K562 (cell line): ENCODE results near the gene PMFBP1. TPM values are rescaled to one million over a fixed set of nuclear protein-coding genes. Genes with fewer than 3 reads are reported as not detected.

ENCODE experiments used
- ATAC-seq: fragments of 200-7000 bp; cut with Tn5 transposase; 3 replicates; pipeline ENCODE4 v1.9.1; 2020; ENCODE audit warnings: moderate library complexity
- BruUV-seq: library from RNA; stranded (reverse); fragments of 400-500 nt; replicated peaks from 2 replicates; lab custom pipeline; 2021; lab: Mats Ljungman, UMichigan
- CTCF ChIA-PET: fragments of 300-600 bp; formaldehyde crosslinking; extraction: SDS; loops from one replicate; lab custom pipeline; 2021; ENCODE audit warnings: low intra/inter-chr PET ratio; lab: Yijun Ruan, JAX
- POLR2A ChIA-PET: fragments of 300-600, 350-650 bp; sonication (Branson Sonifier 250); formaldehyde crosslinking; extraction: SDS; loops from one replicate; lab custom pipeline; 2021; ENCODE audit warnings: antibody characterized with exemption, inconsistent platforms; lab: Yijun Ruan, JAX
- DNase-seq, 4 experiments: peaks; one replicate each; pipeline versions ENCODE4 v3.0.0 to v3.0.0-alpha.2; 2011 to 2018; ENCODE audit warnings: low spot score in 3 of 4, mixed read lengths in 3 of 4; ENCODE audit errors: extremely low read depth in 1 of 4
- FAIRE-seq: peaks from 2 replicates; lab custom pipeline; 2011; peaks lifted over from hg19 to GRCh38; lab: Jason Lieb, UNC
- H2AFZ ChIP-seq: 2 replicates; pipeline ENCODE4 v1.6.0; 2011; ENCODE audit warnings: low read depth, low read length, control low read depth, inconsistent platforms
- H3K27ac ChIP-seq: fragments of 200-600 bp; 3 replicates; pipeline ENCODE4 v1.8.0; 2011; ENCODE audit warnings: low read depth, mild to moderate bottlenecking, control low read depth, inconsistent platforms, low read length, moderate library complexity, mixed read lengths; ENCODE audit errors: extremely low read depth
- H3K27me3 ChIP-seq, 2 experiments: fragments of 300-600 bp in 1 of 2; 2 replicates in 1 of 2; 3 replicates in 1 of 2; pipeline versions ENCODE4 v1.6.0 to v1.8.0; 2011; ENCODE audit warnings: inconsistent platforms in 2 of 2, low read length in 2 of 2, mild to moderate bottlenecking in 1 of 2, mixed read lengths in 1 of 2, moderate library complexity in 1 of 2; ENCODE audit not compliant: control insufficient read depth in 2 of 2, insufficient read depth in 2 of 2
- H3K36me3 ChIP-seq: fragments of 300-600 bp; 3 replicates; pipeline ENCODE4 v1.8.0; 2011; ENCODE audit warnings: mild to moderate bottlenecking, low read length, inconsistent platforms; ENCODE audit not compliant: control insufficient read depth, insufficient read depth
- H3K4me1 ChIP-seq, 2 experiments: fragments of 200-600 bp in 1 of 2; replicated peaks in 1 of 2; 2 replicates in 1 of 2; 3 replicates in 1 of 2; pipeline versions ENCODE4 v1.5.1 to v1.8.0; 2011; ENCODE audit warnings: inconsistent platforms in 2 of 2, low read length in 2 of 2, mild to moderate bottlenecking in 1 of 2, mixed read lengths in 1 of 2, moderate library complexity in 1 of 2; ENCODE audit not compliant: control insufficient read depth in 2 of 2, insufficient read depth in 2 of 2
- H3K4me2 ChIP-seq: 2 replicates; pipeline ENCODE4 v1.6.1; 2011; ENCODE audit warnings: low read length, control low read depth, inconsistent platforms, mixed read lengths; ENCODE audit not compliant: insufficient read depth
- H3K4me3 ChIP-seq: fragments of 200-600 bp; sonication (generic), shearing (Covaris generic); 2 replicates; pipeline ENCODE4 v1.5.1; 2016; ENCODE audit warnings: control low read depth, inconsistent platforms
- H3K79me2 ChIP-seq: fragments of 200-600 bp; 3 replicates; pipeline ENCODE4 v1.8.0; 2011; ENCODE audit warnings: low read length, inconsistent platforms; ENCODE audit not compliant: control insufficient read depth, insufficient read depth
- H3K9ac ChIP-seq, 2 experiments: 2 replicates each; pipeline versions ENCODE4 v1.6.0 to v1.6.1; 2011; ENCODE audit warnings: low read depth in 2 of 2, low read length in 2 of 2, control low read depth in 1 of 2, inconsistent platforms in 1 of 2, mild to moderate bottlenecking in 1 of 2, mixed read lengths in 1 of 2; ENCODE audit not compliant: insufficient read depth in 1 of 2
- H3K9me1 ChIP-seq: one replicate; pipeline ENCODE4 v1.6.0; 2011; ENCODE audit warnings: inconsistent platforms, mild to moderate bottlenecking, low read length, moderate library complexity; ENCODE audit not compliant: control insufficient read depth, insufficient read depth
- H3K9me3 ChIP-seq: replicated peaks from 2 replicates; pipeline ENCODE4 v1.5.1; 2011; ENCODE audit warnings: low read depth, low read length, inconsistent platforms; ENCODE audit not compliant: control insufficient read depth, insufficient read depth
- H4K20me1 ChIP-seq: replicated peaks from 2 replicates; pipeline ENCODE4 v1.6.1; 2011; ENCODE audit warnings: low read length, inconsistent platforms, mixed read lengths; ENCODE audit not compliant: control insufficient read depth, insufficient read depth
- BCOR ChIP-seq: fragments of 450-650 bp; IDR thresholded peaks from 2 replicates; pipeline ENCODE4 v1.6.1; 2016
- ELF2 ChIP-seq: fragments of 250-450 bp; sonication (Bioruptor Pico); IDR thresholded peaks from 2 replicates; pipeline ENCODE4 v1.5.0; 2021; ENCODE audit warnings: mild to moderate bottlenecking
- SREBF2 ChIP-seq: sonication (generic); formaldehyde crosslinking; IDR thresholded peaks from 2 replicates; pipeline ENCODE4 v1.4.0; 2020; ENCODE audit warnings: mild to moderate bottlenecking, missing genetic modification reagents
- ZNF174 ChIP-seq: fragments of 250-450 bp; sonication (Bioruptor Pico); IDR thresholded peaks from 2 replicates; pipeline ENCODE4 v1.4.0; 2020; ENCODE audit warnings: mild to moderate bottlenecking
- WGBS: fragments of 100-300 bp; shearing (Covaris generic); methylation state at CpG from one replicate; pipeline ENCODE4 v1.1.6; 2016; ENCODE audit warnings: low coverage, mixed read lengths; ENCODE audit not compliant: insufficient coverage; ENCODE audit errors: missing lambda C conversion rate; 5-methylcytosine and 5-hydroxymethylcytosine counted together
- in situ Hi-C: fragments of 300-500 bp; cut with MboI; formaldehyde crosslinking; loops from 4 replicates; pipeline ENCODE4 v1.15.0; 2018; ENCODE audit warnings: inconsistent platforms, mixed read lengths
- intact Hi-C: fragments of 100-400 bp; cut with micrococcal nuclease; formaldehyde crosslinking; loops from 2 replicates; pipeline ENCODE4 v1.14.2; 2022
- polyA plus RNA-seq, 8 experiments: library from polyadenylated mRNA; depleted of rRNA in 4 of 8; stranded (reverse) in 5 of 8; unstranded in 3 of 8; fragments of >200 nt; fragmentation: Nextera tagmentation in 2 of 8; fragmentation: Illumina TruSeq in 1 of 8; extraction: Ambion mirVana in 2 of 8; extraction: Trizol in 1 of 8; gene quantifications; 2 replicates each; pipeline versions ENCODE4 v1.2.1 to v1.2.3, GENCODE V29; 2011 to 2014; ENCODE audit warnings: inconsistent platforms in 1 of 8, missing spikeins in 1 of 8
- total RNA-seq, 7 experiments: library from RNA; depleted of rRNA in 6 of 7; stranded (reverse); fragments of >200 nt in 6 of 7; fragmentation: Illumina TruSeq in 2 of 7; extraction: Trizol in 2 of 7; gene quantifications; 2 replicates each; pipeline versions ENCODE4 v1.2.1 to v1.2.3, GENCODE V29; 2011 to 2021; ENCODE audit warnings: low replicate concordance in 1 of 7
- TF ChIP-seq, protein P1 (sequence below): fragments of 250-450 bp; sonication (Bioruptor Pico); IDR thresholded peaks from 2 replicates; pipeline ENCODE4 v1.8.0; 2021; ENCODE audit warnings: moderate library complexity, mild to moderate bottlenecking, inconsistent platforms
- TF ChIP-seq, protein P2 (sequence below): fragments of 450-650 bp; IDR thresholded peaks from 2 replicates; pipeline ENCODE4 v1.6.1; 2016; ENCODE audit warnings: mild to moderate bottlenecking, moderate library complexity

The PMFBP1 gene
- total and polyA plus RNA-seq, 9 of the 15 experiments (the other 6 are each of a cell fraction or from before 2014, with no cell fraction given) = 0.13 to 0.91 (median 0.47) TPM

DNA sequence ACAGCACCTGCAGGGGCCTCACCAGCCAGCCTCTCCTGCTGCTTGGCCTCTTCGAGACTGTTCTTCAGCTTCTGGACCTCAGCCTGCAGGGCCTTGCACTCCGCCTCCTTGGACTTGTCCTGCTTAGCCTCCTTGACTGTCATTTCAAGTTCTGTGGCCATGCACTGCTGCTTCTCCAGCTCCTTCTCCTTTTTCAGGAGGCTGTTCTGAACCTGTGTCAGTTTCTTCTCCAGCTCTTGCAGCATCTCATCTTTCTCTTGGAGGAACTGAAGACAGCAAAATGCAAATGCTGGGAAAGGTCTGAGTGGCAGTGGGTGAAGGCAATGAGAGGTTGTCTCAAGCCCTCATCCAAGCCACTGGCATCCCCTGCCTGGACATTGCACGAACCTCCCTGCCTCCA is 39.2 kb downstream of the PMFBP1 start:
- FAIRE-seq (no peak), ATAC-seq (no peak), DNase-seq (no peak)
- H3K36me3 ChIP-seq = no peaks in the 10 kb centered on the region
- H3K9me3 ChIP-seq = no peaks in the 10 kb centered on the region
- no peak overlapping the region for H3K27ac ChIP-seq
- ChIA-PET POLR2A (no interaction called here), CTCF (no interaction called here)
- WGBS = 0% methylated on average over 3 of the region's 3 CpGs
- intact Hi-C loops (loop anchor here (10.0 kb wide), 1 partner anchor 92 kb away; no protein-coding TSS in a partner anchor), in situ Hi-C loops (no loop called here)
- H3K79me2 ChIP-seq = no peaks in the 10 kb centered on the region
- H3K27me3 ChIP-seq = peaks cover 5 to 54% of the 10 kb centered on the region in 2 experiments; a peak in 4 of 5 replicates
- no peak overlapping the region for H3K9ac ChIP-seq
- H3K4me3 ChIP-seq = no peak overlapping the region
- H4K20me1 ChIP-seq = no peaks in the 10 kb centered on the region
- H3K4me2 ChIP-seq = no peak overlapping the region
- no TSS peak for BruUV-seq
- H3K4me1 ChIP-seq = no peaks in the 10 kb centered on the region
- no peaks in the 10 kb centered on the region for H3K9me1 ChIP-seq
- no peak overlapping the region for H2AFZ ChIP-seq
- TF ChIP-seq, protein P1, sequence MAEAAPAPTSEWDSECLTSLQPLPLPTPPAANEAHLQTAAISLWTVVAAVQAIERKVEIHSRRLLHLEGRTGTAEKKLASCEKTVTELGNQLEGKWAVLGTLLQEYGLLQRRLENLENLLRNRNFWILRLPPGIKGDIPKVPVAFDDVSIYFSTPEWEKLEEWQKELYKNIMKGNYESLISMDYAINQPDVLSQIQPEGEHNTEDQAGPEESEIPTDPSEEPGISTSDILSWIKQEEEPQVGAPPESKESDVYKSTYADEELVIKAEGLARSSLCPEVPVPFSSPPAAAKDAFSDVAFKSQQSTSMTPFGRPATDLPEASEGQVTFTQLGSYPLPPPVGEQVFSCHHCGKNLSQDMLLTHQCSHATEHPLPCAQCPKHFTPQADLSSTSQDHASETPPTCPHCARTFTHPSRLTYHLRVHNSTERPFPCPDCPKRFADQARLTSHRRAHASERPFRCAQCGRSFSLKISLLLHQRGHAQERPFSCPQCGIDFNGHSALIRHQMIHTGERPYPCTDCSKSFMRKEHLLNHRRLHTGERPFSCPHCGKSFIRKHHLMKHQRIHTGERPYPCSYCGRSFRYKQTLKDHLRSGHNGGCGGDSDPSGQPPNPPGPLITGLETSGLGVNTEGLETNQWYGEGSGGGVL (CRISPR knock-in tag) = no peak
- TF ChIP-seq ZNF174 (no peak), BCOR (no peak), SREBF2 (no peak), ELF2 (CRISPR knock-in tag) (no peak)
- TF ChIP-seq, protein P2, sequence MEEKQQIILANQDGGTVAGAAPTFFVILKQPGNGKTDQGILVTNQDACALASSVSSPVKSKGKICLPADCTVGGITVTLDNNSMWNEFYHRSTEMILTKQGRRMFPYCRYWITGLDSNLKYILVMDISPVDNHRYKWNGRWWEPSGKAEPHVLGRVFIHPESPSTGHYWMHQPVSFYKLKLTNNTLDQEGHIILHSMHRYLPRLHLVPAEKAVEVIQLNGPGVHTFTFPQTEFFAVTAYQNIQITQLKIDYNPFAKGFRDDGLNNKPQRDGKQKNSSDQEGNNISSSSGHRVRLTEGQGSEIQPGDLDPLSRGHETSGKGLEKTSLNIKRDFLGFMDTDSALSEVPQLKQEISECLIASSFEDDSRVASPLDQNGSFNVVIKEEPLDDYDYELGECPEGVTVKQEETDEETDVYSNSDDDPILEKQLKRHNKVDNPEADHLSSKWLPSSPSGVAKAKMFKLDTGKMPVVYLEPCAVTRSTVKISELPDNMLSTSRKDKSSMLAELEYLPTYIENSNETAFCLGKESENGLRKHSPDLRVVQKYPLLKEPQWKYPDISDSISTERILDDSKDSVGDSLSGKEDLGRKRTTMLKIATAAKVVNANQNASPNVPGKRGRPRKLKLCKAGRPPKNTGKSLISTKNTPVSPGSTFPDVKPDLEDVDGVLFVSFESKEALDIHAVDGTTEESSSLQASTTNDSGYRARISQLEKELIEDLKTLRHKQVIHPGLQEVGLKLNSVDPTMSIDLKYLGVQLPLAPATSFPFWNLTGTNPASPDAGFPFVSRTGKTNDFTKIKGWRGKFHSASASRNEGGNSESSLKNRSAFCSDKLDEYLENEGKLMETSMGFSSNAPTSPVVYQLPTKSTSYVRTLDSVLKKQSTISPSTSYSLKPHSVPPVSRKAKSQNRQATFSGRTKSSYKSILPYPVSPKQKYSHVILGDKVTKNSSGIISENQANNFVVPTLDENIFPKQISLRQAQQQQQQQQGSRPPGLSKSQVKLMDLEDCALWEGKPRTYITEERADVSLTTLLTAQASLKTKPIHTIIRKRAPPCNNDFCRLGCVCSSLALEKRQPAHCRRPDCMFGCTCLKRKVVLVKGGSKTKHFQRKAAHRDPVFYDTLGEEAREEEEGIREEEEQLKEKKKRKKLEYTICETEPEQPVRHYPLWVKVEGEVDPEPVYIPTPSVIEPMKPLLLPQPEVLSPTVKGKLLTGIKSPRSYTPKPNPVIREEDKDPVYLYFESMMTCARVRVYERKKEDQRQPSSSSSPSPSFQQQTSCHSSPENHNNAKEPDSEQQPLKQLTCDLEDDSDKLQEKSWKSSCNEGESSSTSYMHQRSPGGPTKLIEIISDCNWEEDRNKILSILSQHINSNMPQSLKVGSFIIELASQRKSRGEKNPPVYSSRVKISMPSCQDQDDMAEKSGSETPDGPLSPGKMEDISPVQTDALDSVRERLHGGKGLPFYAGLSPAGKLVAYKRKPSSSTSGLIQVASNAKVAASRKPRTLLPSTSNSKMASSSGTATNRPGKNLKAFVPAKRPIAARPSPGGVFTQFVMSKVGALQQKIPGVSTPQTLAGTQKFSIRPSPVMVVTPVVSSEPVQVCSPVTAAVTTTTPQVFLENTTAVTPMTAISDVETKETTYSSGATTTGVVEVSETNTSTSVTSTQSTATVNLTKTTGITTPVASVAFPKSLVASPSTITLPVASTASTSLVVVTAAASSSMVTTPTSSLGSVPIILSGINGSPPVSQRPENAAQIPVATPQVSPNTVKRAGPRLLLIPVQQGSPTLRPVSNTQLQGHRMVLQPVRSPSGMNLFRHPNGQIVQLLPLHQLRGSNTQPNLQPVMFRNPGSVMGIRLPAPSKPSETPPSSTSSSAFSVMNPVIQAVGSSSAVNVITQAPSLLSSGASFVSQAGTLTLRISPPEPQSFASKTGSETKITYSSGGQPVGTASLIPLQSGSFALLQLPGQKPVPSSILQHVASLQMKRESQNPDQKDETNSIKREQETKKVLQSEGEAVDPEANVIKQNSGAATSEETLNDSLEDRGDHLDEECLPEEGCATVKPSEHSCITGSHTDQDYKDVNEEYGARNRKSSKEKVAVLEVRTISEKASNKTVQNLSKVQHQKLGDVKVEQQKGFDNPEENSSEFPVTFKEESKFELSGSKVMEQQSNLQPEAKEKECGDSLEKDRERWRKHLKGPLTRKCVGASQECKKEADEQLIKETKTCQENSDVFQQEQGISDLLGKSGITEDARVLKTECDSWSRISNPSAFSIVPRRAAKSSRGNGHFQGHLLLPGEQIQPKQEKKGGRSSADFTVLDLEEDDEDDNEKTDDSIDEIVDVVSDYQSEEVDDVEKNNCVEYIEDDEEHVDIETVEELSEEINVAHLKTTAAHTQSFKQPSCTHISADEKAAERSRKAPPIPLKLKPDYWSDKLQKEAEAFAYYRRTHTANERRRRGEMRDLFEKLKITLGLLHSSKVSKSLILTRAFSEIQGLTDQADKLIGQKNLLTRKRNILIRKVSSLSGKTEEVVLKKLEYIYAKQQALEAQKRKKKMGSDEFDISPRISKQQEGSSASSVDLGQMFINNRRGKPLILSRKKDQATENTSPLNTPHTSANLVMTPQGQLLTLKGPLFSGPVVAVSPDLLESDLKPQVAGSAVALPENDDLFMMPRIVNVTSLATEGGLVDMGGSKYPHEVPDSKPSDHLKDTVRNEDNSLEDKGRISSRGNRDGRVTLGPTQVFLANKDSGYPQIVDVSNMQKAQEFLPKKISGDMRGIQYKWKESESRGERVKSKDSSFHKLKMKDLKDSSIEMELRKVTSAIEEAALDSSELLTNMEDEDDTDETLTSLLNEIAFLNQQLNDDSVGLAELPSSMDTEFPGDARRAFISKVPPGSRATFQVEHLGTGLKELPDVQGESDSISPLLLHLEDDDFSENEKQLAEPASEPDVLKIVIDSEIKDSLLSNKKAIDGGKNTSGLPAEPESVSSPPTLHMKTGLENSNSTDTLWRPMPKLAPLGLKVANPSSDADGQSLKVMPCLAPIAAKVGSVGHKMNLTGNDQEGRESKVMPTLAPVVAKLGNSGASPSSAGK = no peak
